ENCODE measurements around the gene EFNA5. TPM values are rescaled to one million over a fixed set of nuclear protein-coding genes. Genes with fewer than 3 reads are reported as not detected.

Gene EFNA5
- total RNA-seq, 1 experiment from 2014 or later, result 0.22 TPM

DNA sequence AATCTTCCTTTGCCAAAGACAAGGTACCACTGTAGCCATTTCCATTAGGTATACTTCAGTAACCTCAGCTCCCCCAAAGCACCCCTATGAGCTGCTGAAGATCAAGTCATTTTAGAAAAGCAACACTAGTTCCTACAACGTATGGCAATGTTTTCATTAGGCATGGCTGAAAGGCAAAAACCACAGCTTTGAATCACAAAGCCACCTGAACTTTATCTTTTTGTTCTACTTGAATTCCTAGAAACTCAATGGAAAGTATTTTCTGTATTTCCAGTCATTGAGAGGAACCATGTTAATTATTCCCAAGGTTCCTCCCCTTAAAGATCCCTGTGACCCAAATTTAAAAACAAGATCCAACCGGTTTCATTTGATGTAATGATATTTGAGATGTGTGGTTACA lies 152.1 kb downstream of the EFNA5 start:
- POLR2A ChIA-PET, result no interaction called here
- Histone ChIP-seq H3K27me3 (ENCODE audit: insufficient read depth, low read length) (no peaks in the 10 kb centered on the region), H3K9me3 (ENCODE audit: control insufficient read depth in 1 of 2, insufficient read depth in 1 of 2, low read depth in 1 of 2, low read length in 2 of 2) (no peaks in the 10 kb centered on the region), H4K20me1 (ENCODE audit: insufficient read depth) (no peaks in the 10 kb centered on the region), H3K79me2 (ENCODE audit: insufficient read depth, low read length) (no peaks in the 10 kb centered on the region), H3K4me2 (ENCODE audit: low read length) (no peak overlapping the region), H3K4me1 (ENCODE audit: control insufficient read depth in 1 of 2, insufficient read depth in 2 of 2, low read length in 2 of 2) (no peaks in the 10 kb centered on the region), H3K9ac (ENCODE audit: low read length) (no peak overlapping the region), H3K27ac (ENCODE audit: low read depth, low read length) (no peak overlapping the region), H2AFZ (ENCODE audit: low read depth, low read length, poor library complexity, severe bottlenecking) (no peak overlapping the region), H3K4me3 (replicated peaks in 1 of 2; ENCODE audit: low read depth in 1 of 2, low read length in 2 of 2) (no peak overlapping the region), H3K9me2 (ENCODE audit: insufficient read depth) (no peaks in the 10 kb centered on the region), H3K36me3 (ENCODE audit: control insufficient read depth in 1 of 2, insufficient read depth in 2 of 2, low read length in 2 of 2) (no peaks in the 10 kb centered on the region)
- no peak for TF ChIP-seq SIN3A (IDR thresholded peaks at IDR 0.05; ENCODE audit: low read depth)
- no peak for TF ChIP-seq POLR2A (IDR thresholded peaks at IDR 0.05; ENCODE audit: borderline replicate concordance, extremely low read depth, insufficient read depth, insufficient read length)
- TF ChIP-seq RAD21 (IDR thresholded peaks at IDR 0.05; ENCODE audit: low read depth), result no peak
- TF ChIP-seq FOSL1 (IDR thresholded peaks at IDR 0.05; ENCODE audit: low read depth), result no peak
- TF ChIP-seq CEBPB (IDR thresholded peaks at IDR 0.05; ENCODE audit: low read depth), result no peak
- TF ChIP-seq EZH2 (IDR thresholded peaks at IDR 0.05), result no peak
- TF ChIP-seq ELF1 (IDR thresholded peaks at IDR 0.05; ENCODE audit: borderline replicate concordance, low read depth), result no peak
- TF ChIP-seq CBX3 (IDR thresholded peaks at IDR 0.05; ENCODE audit: low read depth), result no peak
- TF ChIP-seq, protein P1, sequence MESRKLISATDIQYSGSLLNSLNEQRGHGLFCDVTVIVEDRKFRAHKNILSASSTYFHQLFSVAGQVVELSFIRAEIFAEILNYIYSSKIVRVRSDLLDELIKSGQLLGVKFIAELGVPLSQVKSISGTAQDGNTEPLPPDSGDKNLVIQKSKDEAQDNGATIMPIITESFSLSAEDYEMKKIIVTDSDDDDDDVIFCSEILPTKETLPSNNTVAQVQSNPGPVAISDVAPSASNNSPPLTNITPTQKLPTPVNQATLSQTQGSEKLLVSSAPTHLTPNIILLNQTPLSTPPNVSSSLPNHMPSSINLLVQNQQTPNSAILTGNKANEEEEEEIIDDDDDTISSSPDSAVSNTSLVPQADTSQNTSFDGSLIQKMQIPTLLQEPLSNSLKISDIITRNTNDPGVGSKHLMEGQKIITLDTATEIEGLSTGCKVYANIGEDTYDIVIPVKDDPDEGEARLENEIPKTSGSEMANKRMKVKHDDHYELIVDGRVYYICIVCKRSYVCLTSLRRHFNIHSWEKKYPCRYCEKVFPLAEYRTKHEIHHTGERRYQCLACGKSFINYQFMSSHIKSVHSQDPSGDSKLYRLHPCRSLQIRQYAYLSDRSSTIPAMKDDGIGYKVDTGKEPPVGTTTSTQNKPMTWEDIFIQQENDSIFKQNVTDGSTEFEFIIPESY (IDR thresholded peaks at IDR 0.05; ENCODE audit: extremely low read depth, insufficient replicate concordance, low read length), result no peak
- TF ChIP-seq JUND (IDR thresholded peaks at IDR 0.05), result no peak
- TF ChIP-seq, protein P2, sequence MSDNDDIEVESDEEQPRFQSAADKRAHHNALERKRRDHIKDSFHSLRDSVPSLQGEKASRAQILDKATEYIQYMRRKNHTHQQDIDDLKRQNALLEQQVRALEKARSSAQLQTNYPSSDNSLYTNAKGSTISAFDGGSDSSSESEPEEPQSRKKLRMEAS (IDR thresholded peaks at IDR 0.05), result no peak
- TF ChIP-seq ZNF274 (IDR thresholded peaks at IDR 0.05; ENCODE audit: low read depth, low read length), result no peak
- no peak for TF ChIP-seq EGR1 (IDR thresholded peaks at IDR 0.05; ENCODE audit: low read depth)
- TF ChIP-seq, protein P3, sequence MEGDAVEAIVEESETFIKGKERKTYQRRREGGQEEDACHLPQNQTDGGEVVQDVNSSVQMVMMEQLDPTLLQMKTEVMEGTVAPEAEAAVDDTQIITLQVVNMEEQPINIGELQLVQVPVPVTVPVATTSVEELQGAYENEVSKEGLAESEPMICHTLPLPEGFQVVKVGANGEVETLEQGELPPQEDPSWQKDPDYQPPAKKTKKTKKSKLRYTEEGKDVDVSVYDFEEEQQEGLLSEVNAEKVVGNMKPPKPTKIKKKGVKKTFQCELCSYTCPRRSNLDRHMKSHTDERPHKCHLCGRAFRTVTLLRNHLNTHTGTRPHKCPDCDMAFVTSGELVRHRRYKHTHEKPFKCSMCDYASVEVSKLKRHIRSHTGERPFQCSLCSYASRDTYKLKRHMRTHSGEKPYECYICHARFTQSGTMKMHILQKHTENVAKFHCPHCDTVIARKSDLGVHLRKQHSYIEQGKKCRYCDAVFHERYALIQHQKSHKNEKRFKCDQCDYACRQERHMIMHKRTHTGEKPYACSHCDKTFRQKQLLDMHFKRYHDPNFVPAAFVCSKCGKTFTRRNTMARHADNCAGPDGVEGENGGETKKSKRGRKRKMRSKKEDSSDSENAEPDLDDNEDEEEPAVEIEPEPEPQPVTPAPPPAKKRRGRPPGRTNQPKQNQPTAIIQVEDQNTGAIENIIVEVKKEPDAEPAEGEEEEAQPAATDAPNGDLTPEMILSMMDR (IDR thresholded peaks at IDR 0.05 in 2 of 3, conservative IDR thresholded peaks at IDR 0.05 in 1 of 3; ENCODE audit: borderline replicate concordance in 1 of 3, insufficient read depth in 1 of 3, low read depth in 2 of 3, low read length in 2 of 3), result no peak
- no peak for TF ChIP-seq ZFX (IDR thresholded peaks at IDR 0.05)
- TF ChIP-seq SP1 (IDR thresholded peaks at IDR 0.05; ENCODE audit: low read depth), result no peak
- TF ChIP-seq, protein P4, sequence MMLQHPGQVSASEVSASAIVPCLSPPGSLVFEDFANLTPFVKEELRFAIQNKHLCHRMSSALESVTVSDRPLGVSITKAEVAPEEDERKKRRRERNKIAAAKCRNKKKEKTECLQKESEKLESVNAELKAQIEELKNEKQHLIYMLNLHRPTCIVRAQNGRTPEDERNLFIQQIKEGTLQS (IDR thresholded peaks at IDR 0.05), result no peak
- TF ChIP-seq, protein P5, sequence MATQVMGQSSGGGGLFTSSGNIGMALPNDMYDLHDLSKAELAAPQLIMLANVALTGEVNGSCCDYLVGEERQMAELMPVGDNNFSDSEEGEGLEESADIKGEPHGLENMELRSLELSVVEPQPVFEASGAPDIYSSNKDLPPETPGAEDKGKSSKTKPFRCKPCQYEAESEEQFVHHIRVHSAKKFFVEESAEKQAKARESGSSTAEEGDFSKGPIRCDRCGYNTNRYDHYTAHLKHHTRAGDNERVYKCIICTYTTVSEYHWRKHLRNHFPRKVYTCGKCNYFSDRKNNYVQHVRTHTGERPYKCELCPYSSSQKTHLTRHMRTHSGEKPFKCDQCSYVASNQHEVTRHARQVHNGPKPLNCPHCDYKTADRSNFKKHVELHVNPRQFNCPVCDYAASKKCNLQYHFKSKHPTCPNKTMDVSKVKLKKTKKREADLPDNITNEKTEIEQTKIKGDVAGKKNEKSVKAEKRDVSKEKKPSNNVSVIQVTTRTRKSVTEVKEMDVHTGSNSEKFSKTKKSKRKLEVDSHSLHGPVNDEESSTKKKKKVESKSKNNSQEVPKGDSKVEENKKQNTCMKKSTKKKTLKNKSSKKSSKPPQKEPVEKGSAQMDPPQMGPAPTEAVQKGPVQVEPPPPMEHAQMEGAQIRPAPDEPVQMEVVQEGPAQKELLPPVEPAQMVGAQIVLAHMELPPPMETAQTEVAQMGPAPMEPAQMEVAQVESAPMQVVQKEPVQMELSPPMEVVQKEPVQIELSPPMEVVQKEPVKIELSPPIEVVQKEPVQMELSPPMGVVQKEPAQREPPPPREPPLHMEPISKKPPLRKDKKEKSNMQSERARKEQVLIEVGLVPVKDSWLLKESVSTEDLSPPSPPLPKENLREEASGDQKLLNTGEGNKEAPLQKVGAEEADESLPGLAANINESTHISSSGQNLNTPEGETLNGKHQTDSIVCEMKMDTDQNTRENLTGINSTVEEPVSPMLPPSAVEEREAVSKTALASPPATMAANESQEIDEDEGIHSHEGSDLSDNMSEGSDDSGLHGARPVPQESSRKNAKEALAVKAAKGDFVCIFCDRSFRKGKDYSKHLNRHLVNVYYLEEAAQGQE (IDR thresholded peaks at IDR 0.05; ENCODE audit: low read depth), result no peak
- DNase-seq (ENCODE audit: low read depth, low spot score), result no peak
- CTCF ChIA-PET, result no interaction called here
- no peak for ATAC-seq
- RAD21 ChIA-PET (ENCODE audit: low non-redundant PET in 1 of 2, low total read pairs in 2 of 2, uncharacterized antibody in 2 of 2, unreplicated experiment in 2 of 2), result no interaction called here
- intact Hi-C loops (cut with micrococcal nuclease), result no loop called here
- BruUV-seq (replicated peaks), result no TSS peak
